ENCODE results near the gene RAD51AP2. TPM values are rescaled to one million over a fixed set of nuclear protein-coding genes. Genes with fewer than 3 reads are reported as not detected.
"Not testable (repeated sequence)": the region's sequence is repeated elsewhere in the genome, so short reads cannot be mapped to it uniquely, and the experiment has no call there.

The RAD51AP2 gene
- total RNA-seq, 1 experiment from 2014 or later = 0.17 TPM

DNA sequence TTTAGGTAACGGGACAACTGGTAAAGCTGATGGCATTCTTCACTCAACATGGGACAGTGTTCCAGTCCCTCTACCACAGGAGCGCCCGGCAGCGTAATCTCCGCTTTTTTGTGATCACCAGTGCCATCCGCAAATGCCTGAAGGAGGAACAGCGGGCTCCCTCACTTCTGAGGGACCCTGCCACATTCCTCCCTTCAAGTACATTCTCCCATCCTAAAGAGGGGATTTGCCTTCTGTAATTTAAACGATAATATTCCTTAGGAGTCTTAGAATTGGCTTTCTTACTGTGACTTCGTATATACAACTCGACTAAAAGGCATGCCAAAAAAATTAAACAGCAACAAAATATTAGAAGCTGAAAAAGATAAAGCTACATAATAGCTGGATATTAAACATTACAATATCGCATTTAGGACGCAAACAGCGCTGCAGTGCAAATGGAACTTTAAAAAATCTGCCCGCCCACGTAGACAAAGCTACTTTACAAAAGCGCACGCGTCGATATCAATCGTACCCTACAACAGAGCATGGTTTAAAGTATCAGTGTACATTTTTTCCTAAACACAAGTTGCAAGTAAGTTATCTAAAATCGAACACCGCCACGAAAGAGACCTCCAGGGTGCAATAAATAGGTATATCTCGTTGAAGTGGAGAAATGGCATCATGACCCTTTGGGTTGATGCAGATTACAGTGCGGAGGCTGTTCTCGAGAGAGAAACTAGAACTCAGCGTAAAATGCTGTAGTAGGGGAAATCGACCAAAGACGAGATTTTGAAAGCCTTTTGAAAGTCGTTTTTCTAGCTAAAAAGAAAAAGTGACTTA is 20.0 kb upstream of the RAD51AP2 start:
- DNase-seq (ENCODE audit: low spot score) = no peak

DNA sequence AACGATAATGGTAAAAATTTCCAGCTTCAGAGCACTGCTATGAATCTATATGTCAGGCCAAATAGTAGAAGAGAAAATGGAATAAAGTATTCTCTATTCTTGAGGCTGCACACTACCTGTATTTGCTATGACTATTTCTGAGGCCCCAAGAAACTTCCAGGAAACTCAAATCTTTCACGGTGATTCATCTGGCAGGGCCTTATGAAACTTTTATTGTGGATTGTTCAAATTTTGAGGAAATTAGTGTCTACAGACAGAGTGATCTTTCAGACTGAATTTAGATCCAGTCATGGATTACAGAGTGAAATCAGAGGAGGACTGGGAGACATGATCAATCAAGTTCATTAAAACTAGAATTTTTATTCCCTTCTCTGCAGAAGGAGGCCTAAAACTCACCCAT is 18.2 kb upstream of the RAD51AP2 start:
- no peak for DNase-seq (ENCODE audit: low spot score)

DNA sequence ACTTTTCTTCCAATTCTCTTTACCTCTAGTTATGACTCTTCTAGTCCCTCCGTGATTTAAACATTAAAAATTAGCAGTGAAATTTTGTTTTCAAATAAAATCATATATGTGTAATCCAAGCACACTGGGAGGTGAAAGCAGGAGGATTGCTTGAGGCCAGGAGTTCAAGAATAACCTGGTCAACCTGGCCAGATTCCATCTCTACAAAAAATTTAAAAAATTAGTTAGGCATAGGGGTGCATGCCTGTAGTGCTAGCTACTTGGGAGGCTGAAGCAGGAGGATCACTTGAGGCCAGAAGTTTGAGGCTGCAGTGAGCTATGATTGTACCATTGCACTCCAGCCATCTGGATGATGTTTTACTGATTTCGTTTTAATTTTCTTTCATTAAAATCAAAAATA is 15.3 kb upstream of the RAD51AP2 start:
- no peak for DNase-seq (ENCODE audit: low spot score)

DNA sequence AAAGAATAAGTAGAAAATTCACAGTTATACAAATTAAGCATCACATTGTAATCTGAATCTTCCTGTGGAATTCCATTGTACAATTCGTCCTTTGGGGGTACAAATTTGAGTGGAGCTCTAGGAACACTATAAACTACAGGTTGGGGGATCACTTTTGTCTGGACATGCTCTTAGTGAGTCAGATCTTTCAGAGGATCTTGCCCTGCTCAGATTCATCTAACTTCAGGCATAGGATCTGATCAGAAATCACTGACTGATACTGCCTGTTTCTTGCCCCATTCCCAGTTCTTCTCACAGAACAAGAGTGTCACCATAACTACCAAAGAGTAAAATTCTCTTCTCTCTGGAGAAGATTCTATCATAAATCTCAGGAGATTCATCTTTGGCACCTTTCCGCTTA is 11.5 kb upstream of the RAD51AP2 start:
- no peak for DNase-seq (ENCODE audit: low spot score)

DNA sequence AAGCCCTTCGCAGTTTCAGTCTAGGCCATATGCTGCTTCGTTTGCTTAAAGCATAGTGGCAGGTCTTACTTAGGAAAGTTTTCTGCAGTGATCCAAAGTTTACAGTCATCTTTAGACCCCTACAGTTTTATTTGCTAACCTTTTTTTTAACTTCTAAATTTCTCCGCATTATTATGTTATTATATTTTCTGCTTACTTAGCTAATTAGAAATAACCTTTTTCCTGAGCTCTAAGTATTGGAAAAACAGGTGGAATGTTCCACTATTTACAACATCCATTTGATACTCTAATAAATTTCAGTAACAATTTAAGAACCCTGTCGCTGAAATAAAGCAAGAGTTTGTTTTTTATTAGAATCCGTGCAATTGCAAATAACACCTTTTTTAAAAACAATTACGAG is 4.1 kb upstream of the RAD51AP2 start:
- no peak for DNase-seq (ENCODE audit: low spot score)

DNA sequence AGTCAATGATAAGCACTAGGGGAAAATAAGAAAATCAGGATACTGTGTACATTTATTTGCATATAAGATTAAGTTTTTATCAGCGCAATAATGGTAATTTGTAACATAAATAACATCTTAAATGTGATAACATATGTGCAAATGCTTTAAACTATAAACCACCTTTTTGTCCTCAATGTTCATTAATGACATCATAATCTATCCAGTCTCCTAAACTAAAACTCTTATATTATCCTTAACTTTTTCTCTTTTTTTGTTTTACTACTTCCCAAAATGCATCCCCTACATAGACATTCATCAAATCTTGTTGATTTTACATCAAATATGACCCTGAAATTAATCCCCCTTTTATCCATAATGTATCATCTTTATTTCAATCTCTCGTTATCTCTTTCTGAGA is 3.4 kb upstream of the RAD51AP2 start:
- no peak for DNase-seq (ENCODE audit: low spot score)

DNA sequence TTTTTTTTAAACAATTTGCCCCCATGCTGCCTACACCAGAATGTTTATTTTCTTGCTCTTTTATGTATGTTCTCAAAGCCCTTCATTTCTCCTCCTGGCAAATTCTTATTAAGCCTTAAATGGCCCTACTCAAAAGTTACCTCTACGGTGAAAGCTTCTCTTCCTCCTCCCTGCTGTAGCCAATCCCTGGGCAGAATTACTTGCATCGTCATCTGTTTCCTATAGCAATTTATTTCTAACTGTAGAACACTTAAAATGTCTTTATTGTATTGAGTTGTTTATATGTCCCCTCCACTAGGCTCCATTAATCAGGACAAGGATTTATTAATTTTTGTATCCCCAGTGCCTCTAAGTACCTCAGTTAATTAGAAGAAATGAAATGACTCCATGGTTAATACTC is 2.5 kb upstream of the RAD51AP2 start:
- DNase-seq (ENCODE audit: low spot score) = peak; percentile 32

DNA sequence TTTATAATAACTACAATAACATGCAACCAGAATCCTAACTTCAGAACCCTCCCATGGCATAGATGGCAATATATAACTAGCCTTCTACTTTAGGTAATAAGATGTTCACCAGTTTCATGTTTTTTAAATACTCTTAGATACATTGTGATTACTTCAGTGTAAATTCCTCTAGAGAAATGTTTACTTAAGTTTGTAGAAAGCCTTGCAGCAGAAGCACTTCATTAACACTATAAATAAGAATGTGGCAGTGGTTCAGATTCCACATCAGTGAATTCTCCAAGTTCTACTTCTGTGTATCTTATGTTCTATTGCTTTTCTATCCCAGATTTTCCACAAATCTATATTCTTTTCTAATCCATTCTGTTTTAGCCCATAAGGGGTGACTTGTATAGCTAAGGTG is 1.2 kb upstream of the RAD51AP2 start:
- DNase-seq (ENCODE audit: low spot score) = no peak

DNA sequence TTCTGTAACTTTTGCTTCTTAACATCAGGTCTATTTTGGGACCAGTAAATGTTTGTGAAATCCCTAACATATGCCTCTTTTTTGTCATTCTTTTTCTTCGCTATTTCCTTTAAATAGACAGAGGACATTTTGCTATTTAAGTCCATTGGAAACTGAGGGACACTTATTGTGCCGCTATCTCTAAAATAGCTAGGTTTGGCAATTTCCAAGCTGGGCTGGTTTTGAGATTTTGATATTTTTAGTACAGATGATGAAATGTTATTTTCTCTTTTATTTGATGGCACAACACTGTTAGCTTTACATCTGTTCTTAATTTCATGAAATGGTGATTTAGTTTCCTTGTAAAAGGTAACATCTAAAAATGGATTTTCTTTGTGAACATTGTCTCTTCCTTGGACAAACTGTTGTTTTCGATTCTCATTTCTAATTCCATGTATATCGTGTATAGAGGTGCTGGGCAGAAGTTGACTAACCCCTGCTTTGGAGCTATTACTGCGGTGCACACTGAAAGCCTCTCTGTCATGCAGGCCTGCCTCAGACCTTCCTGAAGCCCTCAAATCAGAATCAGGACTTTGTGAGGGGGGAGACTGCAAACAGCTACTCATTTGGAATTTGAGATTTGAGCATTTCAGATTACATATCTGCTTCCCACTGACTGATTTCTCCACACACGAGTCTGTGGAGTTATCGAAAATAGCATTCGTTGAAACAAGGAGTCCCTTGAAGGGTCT is 594 bp downstream of the RAD51AP2 start:
- DNase-seq (ENCODE audit: low spot score) = no peak

DNA sequence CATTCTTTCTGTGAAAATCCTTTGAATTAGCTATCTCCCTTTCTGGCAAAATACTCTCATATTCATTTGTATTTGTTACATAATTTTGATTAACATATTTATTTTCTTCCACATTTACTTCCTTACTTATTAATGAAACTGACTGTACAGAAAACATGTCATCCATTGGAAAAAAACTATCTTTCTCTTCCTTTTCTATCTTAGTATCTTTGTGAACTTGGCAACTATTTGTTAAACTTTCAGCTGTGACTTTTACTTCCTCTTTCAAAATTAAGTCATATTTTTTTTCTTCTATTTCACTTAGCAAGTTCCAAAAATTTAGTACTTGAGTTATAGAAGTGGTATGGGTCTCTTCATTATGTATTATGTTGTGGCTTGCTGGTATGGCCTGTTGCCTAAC is 2.6 kb downstream of the RAD51AP2 start:
- no peak for DNase-seq (ENCODE audit: low spot score)

DNA sequence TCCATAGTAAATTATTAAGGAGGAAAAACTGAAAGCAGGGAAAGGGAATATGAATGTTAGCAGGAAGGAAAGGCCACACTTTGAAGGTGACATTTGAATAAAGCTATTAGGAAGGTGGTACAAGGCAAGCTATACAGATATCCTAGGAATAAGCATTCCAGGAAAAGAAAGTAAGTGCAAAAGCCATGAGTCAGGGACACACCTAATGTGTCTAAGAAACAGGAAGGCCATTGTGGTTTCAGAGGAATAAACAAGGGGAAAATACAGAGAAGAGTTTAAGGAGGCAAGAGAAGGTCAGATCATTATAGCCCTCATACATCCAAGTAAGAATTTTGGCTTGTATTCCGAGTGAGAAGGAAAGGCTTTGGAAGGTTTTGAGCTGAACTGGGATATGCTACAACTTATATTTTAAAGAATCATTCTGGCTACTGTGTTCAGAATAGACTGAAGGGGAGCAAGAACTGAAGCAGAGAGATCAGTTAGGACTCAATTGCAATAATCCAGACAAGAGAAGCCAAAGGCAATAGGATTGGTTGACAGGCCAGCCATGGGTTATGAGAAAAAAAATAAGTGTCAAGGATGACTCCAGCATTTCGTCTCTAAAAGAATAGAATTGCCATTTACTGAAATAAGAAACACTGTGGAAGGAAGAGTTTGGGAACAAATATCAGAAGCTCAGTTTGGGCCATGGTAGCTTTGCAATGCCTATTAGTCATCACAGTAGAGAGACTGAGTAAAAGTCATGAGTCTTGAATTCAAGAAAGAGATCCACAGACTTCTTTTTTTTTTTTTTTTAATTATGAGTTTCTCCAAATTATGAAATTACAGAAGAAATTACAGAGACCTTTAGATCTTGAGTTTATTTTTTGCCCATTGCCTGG is 11.3 kb downstream of the RAD51AP2 start:
- peak; percentile 76 for DNase-seq (ENCODE audit: low spot score)

DNA sequence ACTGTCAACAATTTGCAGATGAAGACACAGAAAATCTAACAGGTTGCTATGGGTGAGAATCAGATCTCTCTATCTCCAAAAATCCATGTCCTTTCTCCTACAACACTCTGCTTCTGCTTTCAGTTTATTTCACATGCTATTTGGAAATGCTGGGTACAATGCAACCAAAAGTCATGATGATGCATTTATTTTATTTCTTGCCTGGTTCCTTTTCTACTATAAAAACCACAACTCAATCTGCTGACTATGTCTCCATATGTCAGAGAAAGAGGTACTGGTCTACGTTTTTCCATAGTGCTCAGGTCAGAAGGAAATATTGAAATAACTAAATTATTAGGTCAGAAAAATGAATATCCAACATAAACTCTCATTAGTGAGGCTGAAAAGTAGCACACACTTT is 20.5 kb downstream of the RAD51AP2 start:
- DNase-seq (ENCODE audit: low spot score) = no peak

DNA sequence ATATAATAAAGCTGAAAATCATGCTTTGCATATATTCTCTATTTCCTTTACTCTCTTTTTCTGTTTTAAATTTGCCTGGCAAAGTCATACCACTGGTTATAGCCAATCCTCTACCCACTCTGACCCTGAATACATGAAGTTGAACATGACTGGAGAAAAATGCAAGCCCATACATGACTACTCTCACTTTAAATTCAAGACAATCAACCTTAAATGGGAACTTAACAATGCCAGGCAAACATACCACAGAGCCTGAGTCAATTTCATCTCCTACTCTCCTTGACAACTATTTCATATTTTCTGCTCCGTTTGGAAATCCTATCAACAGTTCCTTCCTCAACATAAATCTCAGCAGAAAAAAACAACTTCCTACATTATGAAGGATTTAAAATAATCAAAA is 22.6 kb downstream of the RAD51AP2 start:
- no peak for DNase-seq (ENCODE audit: low spot score)

DNA sequence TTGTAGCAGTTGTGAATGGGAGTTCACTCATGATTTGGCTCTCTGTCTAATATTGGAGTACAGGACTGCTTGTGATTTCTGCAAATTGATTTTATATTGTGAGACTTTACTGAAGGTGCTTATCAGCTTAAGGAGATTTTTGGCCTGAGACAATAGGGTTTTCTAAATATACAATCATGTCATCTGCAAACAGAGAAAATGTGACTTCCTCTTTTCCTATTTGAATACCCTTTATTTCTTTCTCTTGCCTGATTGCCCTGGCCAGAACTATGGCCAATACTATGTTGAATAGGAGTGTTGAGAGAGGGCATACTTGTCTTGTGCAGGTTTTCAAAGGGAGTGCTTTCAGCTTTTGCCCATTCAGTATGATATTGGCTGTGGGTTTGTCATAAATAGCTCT is 28.1 kb downstream of the RAD51AP2 start:
- not testable (repeated sequence) for DNase-seq (ENCODE audit: low spot score)

DNA sequence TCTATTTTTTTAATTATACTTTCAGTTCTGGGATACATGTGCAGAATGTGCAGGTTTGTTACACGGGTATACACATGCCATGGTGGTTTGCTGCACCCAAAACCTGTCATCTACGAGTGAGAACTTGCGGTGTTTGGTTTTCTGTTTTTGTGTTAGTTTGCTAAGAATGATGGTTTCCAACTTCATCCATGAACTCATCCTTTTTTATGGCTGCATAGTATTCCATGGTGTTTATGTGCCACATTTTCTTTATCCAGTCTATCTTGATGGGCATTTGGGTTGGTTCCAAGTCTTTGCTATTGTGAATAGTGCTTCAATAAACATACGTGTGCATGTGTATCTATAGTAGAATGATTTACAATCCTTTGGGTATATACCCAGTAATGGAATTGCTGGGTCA is 29.6 kb downstream of the RAD51AP2 start:
- not testable (repeated sequence) for DNase-seq (ENCODE audit: low spot score)

DNA sequence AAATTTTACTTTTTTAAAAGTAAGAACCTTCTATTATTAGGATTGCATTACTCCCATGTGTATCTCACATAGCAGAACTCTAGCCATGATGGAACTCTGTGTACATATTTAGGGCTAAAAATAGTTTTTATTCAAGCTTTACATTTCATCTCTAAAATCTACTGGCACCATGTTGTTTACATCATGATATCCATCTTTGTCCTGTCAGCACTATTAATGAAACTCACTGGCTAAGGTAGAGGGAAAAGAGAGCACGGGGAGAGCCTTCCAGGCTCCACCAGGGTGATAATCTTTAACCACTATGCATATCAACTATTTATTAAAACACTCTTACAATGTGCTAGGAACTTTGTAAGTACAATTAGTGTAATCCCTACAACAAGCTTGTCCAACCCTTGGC is 34.7 kb downstream of the RAD51AP2 start:
- DNase-seq (ENCODE audit: low spot score) = no peak

DNA sequence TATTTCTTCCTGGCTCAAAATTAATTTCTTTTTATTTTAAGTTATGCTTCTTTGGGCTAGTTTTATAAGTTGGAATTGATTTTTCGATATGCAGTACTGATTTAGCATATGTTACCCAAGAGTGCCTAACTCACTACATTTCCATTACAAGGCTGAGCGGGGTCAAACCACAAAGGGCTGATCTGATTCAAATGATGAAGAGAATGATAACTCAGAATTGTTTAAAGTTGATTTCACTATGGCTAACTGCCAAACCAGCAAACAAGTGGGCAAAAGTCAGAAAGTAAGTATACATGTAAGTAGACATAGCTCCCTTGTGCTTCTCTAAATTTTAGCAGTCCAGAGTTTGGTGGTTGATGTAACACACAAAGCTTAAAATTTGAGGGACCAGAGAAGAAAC is 35.6 kb downstream of the RAD51AP2 start:
- no peak for DNase-seq (ENCODE audit: low spot score)

DNA sequence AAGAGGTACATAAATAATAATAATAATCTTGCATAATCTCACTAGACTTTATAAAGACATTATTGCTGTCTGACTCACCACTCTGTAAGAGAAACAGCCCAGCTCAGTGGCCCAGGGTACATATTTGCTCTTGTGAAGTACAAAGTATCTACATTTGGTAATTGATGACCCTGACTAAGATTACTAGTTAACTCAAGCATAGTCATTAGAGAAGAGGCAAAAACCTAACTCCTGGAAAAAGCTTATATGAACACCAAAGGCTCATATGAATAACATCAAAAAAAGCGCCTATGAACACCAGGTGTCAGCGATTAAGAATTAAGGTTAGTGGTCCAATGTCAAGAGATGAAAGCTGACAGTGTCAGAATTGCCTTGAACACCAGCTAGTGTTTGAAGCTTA is 38.4 kb downstream of the RAD51AP2 start:
- DNase-seq (ENCODE audit: low spot score) = peak; percentile 14

DNA sequence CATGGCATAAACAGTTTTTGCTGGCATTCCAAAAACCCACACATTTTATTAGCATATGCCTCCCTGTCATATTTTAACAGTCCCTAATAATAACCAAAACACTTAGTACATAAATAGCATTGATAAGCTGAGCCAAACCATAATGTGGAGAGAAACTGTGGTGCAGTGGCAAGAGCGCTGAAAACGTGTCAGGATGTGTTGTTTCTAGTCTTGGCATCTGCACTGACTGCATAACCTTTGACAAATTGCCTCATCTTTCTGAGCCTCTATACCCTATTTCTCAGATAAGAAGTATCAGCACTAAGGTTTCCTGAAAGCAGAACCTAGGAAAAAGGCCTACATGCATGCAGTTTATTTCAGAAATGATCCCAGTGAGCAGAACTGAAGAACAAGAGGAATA is 41.4 kb downstream of the RAD51AP2 start:
- DNase-seq (ENCODE audit: low spot score) = no peak

DNA sequence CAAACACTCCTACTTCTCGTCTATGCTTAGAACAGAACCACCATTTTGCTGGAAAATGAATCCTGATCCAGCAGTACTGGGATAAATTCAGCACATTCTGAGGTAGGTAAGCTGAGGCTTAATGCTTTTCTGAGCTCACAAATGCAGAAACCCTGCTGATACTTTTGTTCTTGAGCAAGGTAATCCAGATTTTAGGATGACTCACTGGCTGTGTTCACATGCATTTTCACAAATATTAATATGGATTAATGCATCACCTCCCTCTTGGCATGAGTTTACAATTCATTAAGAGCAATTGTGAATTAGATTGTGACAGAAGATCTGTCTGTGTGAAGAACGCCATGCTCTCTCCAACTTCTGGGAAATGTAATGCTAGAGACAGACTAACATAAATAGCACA is 42.2 kb downstream of the RAD51AP2 start:
- DNase-seq (ENCODE audit: low spot score) = no peak

DNA sequence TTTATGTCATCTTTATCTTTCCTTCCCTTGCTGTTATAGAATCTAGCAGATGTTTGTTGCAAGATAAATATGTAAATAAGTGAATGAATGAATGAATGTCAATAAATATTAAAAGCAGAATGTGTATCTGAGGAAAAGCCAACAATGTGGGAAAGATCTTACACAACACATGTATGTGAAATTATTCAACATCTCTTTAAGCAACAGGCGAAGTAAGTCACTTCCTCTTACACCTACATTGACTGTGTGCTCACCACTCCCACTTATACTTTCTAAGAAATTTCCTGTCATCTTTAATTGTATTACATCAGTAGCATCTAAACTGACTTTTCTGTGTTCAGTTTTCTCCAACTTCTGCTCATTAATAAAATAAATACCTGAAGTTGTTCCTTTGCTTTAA is 43.0 kb downstream of the RAD51AP2 start:
- DNase-seq (ENCODE audit: low spot score) = no peak

DNA sequence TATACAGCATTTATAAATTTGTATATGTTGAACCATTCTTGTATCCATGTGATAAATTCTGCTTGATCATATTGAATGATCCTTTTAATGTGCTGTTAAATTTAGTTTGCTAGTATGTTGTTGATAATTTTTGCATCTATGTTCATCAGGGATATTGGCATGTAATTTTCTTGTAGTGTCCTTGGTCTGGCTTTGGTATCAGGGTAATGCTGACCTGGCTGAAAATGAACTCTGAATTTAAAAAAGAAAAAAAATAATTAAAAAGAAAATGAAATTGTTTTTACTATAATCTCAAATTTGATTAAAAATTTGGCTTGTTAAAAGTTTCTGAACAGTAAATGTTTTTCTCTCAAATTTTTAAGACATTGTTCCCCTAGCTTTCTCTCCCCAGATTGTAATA is 46.3 kb downstream of the RAD51AP2 start:
- DNase-seq (ENCODE audit: low spot score) = no peak

Data from A172 (cell line).